GM21786 (cell line): ENCODE data around the gene SQSTM1.

ENCODE experiments used
- ATAC-seq: cut with Tn5 transposase; IDR thresholded peaks from one replicate; pipeline ENCODE4 v1.9.1; 2021; ENCODE audit not compliant: unreplicated experiment

SQSTM1 gene

GRCh38 chr5:179872055-179872827, 51.5 kb downstream of the SQSTM1 start:
- no peak for ATAC-seq

DNA sequence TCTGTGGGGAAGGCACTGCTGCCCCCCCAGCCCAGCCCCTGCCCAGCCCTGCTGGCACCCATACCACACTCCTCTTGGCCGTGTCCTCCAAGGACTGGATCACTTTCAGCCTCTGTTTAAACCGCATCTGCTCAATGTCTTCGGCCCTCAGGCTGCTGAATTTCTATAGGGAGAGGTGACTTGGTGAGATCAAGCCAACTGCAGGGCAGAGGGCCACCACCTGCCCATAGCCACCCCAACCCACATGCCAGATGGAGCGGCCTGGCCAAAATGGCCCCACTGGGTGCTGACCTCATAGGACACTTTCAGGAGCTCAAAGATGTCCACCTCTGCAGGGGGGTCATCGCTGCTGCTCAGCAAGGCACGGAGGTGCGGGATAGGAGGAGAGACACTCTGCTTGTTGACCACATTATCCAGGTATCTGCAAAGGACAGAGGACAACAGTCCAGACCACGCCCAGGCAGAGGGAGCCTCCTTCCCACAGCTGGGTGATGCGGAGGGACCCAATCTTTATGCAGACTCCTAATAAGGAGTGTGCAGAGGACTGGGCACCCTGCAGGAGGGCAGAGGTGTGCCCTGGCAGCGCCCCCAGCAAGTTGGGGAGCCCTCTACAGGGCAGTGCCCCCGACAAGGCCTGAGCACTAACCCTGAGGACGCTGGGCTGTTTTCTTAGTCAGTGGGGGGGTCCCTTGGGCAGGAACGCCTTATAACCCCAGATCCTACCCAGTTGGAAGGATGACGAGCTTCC, 52.3 kb downstream of the SQSTM1 start:
- ATAC-seq: no peak

- ATAC-seq: no peak
Observed at GRCh38 chr5:179873588-179874110, 52.9 kb downstream of the SQSTM1 start.

DNA sequence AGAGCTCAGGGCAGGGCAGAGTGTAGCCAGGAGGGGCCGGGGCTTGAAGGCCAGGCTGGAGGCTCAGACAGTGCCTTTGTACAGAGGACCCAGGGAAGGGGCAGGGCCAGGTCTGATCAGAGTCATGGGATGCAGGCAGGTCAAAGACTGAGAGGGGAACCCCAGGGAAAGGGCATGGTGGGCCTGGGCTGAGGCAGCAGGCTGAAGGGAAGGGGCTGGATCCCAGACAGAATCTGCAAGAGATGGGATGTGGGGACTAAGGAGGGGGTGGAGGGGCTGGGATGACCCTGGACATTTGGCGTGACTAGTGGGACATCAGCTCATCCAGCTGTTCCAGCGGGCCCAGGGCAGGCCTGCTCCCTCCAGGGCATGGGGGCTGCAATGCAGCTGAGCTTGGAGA, 53.4 kb downstream of the SQSTM1 start:
- ATAC-seq: no peak

DNA sequence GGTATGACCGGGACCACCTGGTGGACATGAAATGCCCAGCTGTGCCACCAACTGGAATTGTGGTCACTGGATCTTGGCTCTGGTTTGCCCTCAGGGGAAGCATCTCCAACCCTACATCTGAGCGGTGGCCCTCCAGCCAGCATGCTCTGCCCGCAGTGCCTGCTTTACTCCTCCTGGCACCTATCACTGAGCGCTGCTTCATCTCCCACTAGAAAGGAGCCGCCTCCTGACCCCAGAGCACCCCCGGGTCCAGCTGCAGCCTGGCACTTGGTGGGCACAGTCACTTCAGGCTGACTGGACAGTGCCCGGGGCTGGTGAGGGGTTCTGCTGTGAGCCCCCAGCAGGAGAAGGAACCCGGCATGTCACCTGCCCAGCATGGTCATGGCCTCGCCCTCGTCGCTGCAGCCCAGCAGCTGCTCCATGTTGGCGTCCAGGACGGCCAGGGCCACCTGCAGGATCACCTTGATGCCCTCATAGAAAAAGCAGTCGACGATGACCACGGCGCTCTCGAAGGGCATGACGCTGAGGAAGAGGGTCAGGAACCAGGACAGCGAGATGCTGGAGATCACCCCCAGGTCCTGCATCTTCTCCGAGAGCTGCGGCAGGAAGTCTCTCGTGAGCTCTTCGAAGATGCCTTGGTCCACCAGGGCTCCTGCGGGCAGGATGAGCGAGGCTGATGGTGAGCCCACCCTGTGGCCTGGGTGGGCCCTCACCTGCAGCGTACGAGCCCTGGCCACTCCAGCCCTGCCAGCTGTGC, 54.0 kb downstream of the SQSTM1 start:
- ATAC-seq: no peak

- no peak for ATAC-seq
Observed at GRCh38 chr5:179875741-179876609, 55.3 kb downstream of the SQSTM1 start.

DNA sequence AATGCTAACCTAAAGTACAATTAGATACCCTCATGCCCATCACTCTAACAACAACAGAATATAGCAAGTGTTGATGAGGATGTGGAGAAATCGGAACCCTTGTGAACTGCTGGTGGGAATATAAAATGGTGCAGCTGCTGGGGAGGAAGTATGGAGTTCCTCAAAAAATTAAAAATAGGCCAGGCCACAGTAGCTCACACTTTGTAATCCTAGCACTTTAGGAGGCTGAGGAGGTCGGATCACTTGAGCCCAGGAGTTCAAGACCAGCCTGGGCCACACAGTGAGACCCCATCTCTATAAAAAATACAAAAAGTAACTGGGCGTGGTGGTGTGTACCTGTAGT, 55.9 kb downstream of the SQSTM1 start:
- no peak for ATAC-seq

- no peak for ATAC-seq
Observed at GRCh38 chr5:179878222-179879002, 57.7 kb downstream of the SQSTM1 start.

- no peak for ATAC-seq
Observed at GRCh38 chr5:179879003-179879689, 58.4 kb downstream of the SQSTM1 start.

DNA sequence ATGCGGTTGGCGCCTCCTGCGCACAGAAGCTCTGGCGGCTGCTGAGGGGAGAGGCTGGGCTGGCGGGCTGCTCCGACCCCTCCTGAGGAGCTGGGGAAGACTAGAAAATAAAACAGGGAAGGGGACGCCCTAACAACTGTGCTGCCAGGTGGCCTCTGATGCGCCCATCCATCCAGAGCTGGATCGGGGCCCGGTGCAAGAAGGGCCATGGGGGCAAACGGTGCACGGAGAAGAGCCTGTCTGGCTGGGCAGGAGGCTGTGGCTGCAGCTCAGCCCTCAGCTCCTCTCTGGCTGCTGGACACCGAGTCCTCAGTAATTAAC, 58.9 kb downstream of the SQSTM1 start:
- ATAC-seq: no peak

DNA sequence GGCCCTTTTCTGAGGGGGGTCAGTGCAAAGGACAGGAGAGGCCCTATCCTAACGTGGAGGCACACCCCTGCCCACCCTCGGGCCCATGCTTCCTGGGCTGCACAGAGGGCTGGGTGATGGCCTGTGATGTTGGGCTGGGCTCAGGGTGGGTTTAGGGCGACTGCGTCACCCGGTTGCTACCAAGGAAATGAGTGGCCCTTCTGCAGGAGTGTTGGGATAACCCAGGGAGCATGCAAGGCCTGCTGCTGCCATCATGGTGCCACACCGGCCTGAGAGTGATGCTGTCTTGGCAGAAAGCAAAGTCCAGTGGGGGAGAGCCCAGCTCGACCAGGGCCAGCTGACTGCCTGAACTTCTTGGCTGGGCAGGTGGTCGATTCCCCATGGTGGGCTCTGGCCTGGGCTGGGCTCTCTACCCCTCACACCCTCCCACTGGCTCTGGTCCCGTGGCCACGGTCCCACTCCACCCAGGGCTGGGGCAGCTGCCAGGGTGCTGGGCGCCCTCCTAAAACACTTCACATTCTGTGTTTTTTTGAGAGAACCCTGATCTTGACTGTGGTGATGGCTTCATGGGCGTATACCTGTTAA, 59.5 kb downstream of the SQSTM1 start:
- no peak for ATAC-seq

GRCh38 chr5:179880848-179881590, 60.3 kb downstream of the SQSTM1 start:
- no peak for ATAC-seq

DNA sequence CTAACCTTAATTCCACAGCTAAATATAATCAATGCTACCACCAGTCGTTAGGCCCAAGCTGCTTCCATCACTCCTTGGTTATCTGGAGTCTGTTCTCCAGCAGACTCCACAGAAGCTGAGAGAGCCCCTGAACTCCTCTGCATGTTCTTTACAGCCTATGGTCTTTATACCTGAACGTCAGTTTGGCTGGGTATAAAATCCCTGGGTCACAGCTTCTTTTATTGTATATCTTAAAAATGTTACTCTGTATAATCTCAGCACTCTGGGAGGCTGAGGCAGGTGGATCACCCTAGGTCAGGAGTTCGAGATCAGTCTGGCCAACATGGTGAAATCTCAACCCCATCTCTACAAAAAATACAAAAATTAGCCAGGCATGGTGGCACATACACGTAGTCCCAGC, 61.6 kb downstream of the SQSTM1 start:
- no peak for ATAC-seq

GRCh38 chr5:179883163-179883562, 62.5 kb downstream of the SQSTM1 start:
- ATAC-seq: no peak

DNA sequence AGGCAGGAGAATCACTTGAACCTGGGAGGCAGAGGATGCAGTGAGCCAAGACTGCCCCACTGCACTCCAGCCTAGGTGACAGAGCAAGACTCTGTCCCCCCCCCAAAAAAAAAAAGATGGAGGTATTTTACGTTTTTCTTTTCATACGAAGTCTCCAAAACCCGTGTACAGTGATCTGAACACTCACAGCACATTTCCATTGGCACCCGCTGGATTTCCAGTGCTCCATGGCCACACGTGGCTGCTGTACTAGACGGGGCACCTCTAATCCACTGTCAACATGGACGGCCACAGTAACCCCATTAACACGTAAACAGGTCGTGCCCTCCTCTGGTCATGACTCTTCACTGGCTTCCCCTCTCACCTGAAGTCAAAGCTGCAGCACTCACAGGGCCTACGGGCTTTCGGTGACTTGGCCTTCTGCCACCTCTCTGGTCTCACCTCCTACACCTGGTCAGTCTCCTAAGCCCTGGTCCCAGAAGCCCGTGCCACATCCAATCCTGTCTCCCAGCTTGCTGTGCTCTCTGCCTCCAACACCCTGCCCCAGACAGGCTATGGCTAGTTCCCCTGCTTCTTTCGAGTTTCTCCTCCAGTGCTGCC, 64.9 kb downstream of the SQSTM1 start:
- no peak for ATAC-seq

GRCh38 chr5:179886190-179886911, 65.6 kb downstream of the SQSTM1 start:
- no peak for ATAC-seq

DNA sequence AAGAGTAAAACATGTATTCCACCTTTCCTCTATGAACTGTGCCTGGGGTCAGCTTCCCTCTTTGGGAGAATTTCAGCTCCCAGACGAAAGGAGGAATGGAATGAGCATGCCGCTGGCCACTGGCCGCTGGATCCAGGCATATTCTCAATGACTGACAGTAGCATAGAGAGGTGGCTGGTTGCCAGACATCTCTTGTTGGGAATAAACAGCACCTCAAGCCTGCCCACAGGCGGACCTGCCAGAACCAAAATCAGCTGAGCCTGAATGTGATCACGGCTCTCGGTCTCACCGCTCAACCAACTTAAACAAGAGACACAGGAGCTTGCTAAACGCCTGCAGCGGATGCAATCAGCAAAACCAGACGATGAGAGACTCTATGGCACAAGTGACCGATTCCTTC, 66.4 kb downstream of the SQSTM1 start:
- ATAC-seq: no peak
